ENCODE measurements around the gene CPED1.
"Not testable (repeated sequence)": the region's sequence is repeated elsewhere in the genome, so short reads cannot be mapped to it uniquely, and the experiment has no call there.

Gene CPED1

DNA sequence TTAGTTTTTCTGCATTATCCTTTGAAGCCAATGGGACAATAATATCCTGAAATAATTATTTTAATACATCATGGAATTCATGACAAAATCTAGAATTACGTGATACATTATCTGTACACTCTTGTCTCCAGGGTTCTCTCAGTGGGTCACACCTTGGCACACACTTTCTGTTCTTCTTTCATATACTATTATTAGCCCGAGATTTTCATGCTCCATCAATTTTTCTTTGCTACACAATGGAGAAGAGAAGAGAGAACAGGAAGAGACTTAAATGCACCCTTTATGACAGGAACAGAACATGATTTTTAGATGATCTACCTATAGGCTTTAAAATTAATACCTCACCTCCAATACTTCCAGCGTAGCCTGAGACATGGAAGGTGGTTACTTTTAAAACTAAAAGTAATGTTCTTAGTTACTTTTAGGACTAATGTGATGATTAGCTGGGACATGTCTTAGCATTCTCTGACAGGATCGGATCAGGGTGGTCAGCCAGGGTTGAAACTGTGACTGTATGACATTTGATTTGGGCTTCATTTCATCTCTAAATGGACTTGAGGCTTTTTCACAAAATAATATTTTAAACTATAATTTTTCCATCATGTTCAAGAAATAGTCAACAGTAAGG lies 192.0 kb downstream of the CPED1 start:
- DNase-seq (ENCODE audit: low read depth in 2 of 3, low spot score in 2 of 3) = no peak

DNA sequence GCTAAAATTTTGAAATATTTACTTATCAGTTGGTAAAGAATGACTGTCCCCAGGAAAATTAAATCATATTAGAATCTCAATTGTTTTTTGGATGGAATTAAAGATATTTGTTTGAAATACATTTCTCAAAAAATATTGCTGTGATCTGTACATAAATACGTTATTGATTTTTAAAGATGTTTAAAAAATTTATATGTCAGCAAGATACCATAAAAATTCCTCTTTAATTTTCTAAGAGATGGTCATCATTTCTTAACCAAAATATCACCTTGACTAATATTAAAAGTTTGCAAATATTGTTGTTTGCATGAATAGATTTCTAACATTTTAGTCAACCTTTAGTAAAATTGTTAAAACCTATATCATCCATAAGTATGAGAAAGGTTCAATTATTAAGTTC lies 192.8 kb downstream of the CPED1 start:
- no peak for DNase-seq (ENCODE audit: low read depth in 2 of 3, low spot score in 2 of 3)

DNA sequence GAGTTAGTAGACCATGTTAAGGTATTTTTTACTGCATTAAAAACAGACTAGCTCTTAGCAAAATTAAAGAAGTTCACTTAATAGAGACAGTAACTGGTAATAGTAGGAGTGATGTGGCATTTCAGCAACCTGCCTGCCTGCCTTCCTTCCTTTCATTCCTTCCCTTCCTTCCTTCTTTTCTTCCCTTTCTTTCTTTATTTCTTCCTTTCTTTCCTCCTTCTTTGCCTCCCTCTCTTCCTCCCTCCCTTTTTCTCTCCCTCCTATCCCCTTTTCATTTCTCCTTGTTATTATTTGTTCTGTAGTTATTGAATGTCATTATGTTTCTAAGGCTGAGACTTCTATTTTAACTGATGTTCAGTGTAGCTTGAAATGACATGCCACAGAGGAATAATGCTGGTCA lies 193.8 kb downstream of the CPED1 start:
- DNase-seq (ENCODE audit: low read depth in 2 of 3, low spot score in 2 of 3) = no peak

DNA sequence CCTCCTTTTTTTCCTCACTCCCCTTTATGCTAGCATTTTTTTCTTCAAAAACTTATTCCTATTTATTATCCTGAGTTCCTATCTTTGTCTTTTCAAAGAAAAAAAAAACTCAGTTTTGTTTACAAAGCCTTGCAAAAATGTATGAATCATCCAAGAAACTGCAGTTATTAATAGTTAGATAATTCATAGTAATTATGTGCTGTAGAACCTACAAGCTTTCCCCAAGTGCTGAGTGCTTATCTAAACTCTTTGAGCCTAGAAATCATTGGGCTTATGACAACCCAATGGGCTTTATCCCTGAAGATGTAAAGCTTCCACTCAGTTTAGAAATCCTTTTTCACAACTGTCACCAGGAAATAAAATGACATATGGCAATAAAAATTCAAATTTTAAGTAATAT lies 194.4 kb downstream of the CPED1 start:
- no peak for DNase-seq (ENCODE audit: low read depth in 2 of 3, low spot score in 2 of 3)

DNA sequence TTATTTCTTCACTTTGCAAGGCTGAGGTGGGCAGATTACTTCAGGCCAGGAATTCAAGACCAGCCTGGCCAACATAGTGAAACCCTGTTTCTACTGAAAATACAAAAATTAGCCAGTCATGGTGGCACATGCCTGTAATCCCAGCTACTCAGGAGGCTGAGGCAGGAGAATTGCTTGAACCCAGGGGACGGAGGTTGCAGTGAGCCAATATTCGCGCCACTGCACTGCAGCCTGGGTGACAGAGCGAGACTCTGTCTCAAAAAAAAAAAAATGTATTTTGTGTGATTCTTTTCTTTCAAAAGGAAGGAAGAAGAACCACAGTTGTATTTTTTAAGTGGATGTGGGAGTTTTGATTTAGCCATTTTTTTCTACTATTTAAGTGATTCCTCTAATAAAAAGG lies 195.4 kb downstream of the CPED1 start:
- not testable (repeated sequence) for DNase-seq (ENCODE audit: low read depth in 2 of 3, low spot score in 2 of 3)

DNA sequence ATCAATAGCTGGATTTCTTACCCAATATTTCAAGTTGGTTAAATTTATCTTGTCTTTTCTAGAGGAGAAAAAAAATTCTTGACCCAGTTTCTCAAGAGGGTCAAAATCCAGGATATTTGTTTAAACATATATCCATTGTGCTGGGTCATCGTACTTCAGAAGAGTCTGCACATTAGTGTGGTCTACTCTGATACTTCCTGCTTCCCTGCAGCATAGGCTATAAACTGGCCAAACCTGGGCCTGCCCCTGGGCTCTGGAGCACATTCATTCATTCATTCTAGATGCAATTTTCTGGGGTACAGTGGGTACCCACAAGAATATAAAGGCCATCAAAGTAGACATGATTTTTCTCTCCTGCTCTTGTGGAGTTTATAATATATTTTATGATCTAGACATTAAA lies 198.2 kb downstream of the CPED1 start:
- no peak for DNase-seq (ENCODE audit: low read depth in 2 of 3, low spot score in 2 of 3)

DNA sequence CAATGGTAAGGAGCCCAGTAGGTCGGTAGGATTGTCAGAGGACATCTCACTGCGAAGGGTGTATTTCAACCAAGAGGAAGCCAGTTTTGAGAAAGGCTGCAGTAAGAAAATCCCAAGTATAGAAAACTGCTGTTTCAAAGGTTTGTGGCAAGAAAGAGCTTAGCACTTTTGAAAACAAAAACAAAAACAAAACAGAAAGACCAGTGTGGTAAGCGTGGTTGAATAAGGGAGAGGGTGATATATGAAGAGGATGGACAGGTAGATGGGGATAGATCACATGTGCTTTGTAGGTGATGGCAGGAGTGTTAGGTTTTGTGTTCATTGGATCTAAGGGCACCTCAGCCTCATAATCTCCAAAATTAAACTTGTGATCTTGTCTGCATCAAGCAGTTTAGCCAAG lies 198.7 kb downstream of the CPED1 start:
- DNase-seq (ENCODE audit: low read depth in 2 of 3, low spot score in 2 of 3) = no peak

DNA sequence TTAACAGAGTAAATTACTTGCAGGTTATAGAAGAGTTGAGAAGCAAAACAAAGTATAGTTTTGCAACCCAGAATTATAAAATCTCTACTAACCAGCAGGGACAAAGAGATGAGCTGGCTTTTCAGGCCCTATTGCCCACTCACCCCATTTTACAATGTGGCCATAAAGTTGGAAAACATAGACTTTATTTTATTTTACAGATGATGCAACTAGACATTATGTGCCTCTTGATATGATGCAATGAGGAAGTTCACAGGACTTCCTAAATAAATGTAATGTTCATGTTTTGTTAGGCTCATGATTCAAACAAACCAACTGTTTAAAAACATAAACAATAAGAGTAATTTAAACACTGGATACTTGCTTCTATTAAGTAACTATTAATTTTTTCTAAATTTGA lies 199.2 kb downstream of the CPED1 start:
- no peak for DNase-seq (ENCODE audit: low read depth in 2 of 3, low spot score in 2 of 3)

DNA sequence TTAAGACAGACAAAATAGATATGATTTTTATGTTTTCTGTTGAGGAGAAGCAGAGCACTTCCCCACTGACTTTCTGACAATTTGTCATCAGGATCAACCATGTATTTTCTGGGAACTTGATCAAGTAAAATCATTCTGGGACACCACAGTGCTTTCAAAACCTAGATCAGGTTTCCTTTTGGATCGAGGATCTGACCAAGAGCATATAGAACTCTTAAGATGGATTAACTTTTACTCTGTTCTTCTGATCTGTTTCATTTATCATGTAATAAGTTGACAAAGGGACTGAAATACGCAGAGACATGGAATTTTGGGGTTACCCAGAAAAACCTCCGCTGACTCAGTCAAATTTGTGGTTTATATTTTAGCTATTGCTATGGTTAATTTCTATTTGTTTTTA lies 204.3 kb downstream of the CPED1 start:
- no peak for DNase-seq (ENCODE audit: low read depth in 2 of 3, low spot score in 2 of 3)

DNA sequence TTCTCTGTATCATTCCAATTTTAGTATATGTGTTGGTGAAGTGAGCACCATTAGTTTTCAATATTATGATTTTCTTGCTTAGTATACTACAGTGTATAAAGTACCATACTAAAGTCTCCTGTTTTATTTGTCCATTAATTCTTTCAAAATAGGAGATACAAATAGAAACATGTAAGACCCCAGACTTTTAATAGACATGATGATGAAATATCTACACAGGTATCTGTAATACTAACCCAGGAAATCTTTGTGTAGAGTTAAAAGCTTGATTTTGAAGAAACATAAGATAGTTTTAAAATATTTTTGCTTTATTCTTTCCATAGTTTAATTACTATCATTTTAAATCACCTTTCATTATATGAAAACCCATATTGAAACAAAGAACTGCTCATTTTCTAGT lies 206.5 kb downstream of the CPED1 start:
- no peak for DNase-seq (ENCODE audit: low read depth in 2 of 3, low spot score in 2 of 3)

DNA sequence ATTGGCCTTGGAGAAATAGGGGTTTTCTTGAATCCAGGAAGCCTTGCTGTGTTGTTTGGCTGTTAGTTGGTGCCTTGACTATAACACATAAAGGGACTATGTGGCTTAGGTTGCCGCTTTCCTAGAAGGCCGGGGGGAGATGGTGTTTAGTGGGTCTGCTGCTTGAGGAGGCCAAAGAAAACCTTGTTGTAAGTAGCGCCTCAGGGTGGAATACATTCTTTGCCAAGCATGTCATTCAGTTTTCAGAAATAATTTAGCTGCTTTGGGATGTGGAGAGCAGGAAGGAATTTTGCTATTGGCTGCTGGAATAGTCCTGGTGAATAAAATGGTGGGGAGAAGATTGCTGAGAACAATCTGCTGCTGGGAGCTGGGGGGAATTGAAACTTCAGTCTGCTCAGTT lies 207.4 kb downstream of the CPED1 start:
- DNase-seq (ENCODE audit: low read depth in 2 of 3, low spot score in 2 of 3) = no peak

DNA sequence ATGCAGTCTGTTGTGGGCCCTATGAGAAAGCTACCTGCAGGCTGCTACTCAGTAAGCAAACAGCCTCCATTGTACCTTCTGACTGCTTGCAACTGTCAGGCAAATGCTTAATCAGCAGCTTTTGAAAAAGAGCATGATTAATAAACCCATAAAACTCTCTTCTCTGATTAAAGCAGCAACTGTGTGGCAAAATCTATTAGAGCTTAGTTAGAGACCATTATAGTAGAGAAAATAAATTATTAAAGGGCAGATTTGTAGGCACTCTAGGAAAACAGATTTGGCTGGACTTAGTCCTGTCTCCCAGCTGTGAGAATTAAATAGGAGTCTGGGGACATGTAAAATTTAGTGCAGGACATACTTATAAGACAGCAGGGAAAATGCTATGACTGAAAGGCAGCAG lies 207.8 kb downstream of the CPED1 start:
- DNase-seq (ENCODE audit: low read depth in 2 of 3, low spot score in 2 of 3) = no peak

DNA sequence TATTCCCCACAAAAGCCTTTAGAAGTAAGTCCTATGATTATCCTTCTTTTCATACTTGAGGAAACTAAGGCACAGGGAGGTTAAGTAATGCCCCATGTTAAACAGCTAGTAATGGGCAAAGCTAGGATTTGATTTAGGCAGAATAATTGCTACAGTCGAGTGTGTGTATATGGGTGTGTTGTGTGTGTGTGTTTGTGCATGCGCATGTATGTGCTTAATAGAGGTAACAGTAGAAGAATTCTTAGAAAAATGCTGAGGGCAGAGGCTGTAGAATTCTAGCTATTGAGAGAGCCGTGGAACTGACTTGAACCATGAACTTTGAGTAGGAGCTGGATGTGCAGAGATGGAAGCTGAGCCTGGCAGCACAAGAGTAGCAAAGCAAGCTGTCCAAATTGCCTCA lies 208.9 kb downstream of the CPED1 start:
- no peak for DNase-seq (ENCODE audit: low read depth in 2 of 3, low spot score in 2 of 3)

DNA sequence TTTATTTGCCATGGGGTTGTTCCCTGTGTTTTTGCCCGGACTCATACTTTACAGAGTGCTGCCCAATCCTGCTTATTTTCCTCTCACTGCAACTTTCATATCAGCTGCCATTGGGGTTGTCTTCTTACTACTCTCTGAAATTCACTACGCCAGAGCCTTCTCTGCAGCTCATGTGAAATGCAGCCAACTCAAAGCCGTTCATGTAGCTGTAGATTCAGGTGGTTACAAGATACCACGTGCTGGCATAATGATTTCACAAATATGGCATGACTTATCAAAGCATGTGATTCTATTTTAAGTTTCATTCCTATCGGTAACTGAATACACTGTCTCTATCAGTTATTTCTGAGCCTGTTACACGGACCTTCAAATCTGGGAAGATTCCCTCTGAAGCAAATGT lies 210.0 kb downstream of the CPED1 start:
- no peak for DNase-seq (ENCODE audit: low read depth in 2 of 3, low spot score in 2 of 3)

DNA sequence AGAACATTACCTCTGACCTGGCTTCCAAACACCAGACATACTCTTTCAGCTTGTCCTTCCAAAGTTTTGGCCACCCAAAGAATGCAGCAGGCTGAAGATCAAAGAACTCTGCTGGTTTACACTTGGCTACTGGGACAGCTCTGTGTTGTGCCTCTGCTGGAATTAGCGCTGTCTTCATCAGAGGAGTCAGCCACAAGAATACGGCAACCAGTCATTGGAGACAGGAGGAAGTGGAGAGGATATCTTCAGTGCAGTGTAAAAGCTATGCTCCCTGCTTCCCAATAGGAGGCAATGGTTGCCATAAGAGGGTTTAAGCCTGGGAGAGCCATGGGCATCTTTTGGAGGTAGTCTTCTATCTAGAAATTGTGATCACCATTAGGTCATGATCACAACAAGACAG lies 213.6 kb downstream of the CPED1 start:
- no peak for DNase-seq (ENCODE audit: low read depth in 2 of 3, low spot score in 2 of 3)

DNA sequence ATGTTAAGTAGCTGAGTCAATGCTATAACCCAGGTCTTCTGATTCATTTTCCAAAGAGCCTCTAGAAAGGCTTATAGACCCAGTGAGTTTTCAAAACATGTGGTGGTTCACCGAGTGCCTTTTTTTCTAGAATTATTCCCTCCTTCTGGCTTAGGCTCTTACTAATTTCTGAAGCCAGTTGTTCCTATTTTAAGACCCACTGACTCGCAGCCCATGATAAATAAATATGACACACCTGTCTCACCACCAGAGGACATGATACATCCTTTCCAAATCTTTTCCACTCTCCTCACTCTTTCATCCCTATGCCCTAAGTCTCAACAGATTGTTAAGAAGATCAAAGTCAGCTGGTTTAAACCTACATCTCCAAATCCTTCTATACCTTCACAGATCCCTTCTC lies 214.3 kb downstream of the CPED1 start:
- DNase-seq (ENCODE audit: low read depth in 2 of 3, low spot score in 2 of 3) = no peak

DNA sequence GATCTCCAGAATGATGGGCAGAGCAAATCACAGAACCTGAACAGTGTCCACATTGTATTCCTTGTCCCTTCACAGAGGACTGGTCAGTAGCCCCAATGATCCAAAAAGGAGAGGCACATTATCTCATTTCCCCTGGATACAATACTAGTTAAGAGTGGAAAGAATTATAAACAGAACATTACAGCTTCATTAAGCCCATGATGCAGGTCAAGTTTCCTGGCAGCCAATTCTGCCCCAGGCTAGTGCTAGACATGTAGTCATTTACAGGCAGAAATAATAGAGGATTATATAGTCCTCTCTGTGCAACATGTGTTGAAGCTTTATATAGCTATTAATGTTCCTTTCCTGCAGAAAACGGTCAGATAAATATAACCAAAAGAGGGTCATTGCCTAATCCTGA lies 216.0 kb downstream of the CPED1 start:
- DNase-seq (ENCODE audit: low read depth in 2 of 3, low spot score in 2 of 3) = no peak

DNA sequence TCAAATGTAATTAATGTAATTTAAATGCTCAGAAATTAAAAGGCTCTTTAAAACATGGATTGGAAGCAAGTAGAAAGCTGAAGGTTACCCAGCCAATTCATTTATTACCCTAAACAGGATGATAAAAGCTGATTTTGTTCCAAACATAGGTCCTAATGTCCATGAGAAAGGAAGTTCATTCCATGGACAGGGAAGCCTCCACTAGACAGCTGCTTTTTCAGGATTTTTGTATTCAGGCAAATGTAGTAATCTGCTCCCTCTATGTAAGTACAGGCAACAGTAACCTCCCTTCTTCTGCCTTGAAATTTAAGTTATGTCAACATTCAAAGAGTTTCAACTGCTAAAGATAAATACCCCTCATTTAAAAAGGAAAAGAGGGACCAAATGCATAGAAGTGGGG lies 217.3 kb downstream of the CPED1 start:
- DNase-seq (ENCODE audit: low read depth in 2 of 3, low spot score in 2 of 3) = no peak

DNA sequence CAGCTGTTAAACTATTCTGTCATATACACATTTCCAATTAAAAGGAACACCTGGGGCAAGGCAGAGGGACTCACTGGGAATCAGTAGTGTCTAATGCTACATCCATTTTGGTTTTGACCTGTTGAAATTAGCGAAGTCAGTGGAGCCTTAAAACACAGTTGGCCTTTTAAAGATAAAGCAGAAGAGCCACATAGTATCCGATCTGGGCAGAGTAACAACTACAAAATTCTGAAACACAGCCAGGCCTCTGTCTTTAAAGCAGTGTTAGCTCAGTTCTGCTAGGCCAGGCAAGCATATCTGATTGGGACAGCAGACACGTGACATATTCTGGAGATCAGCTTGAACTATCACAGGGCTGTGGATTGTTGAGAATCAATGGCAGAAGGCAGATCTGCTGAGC lies 222.7 kb downstream of the CPED1 start:
- no peak for DNase-seq (ENCODE audit: low read depth in 2 of 3, low spot score in 2 of 3)

DNA sequence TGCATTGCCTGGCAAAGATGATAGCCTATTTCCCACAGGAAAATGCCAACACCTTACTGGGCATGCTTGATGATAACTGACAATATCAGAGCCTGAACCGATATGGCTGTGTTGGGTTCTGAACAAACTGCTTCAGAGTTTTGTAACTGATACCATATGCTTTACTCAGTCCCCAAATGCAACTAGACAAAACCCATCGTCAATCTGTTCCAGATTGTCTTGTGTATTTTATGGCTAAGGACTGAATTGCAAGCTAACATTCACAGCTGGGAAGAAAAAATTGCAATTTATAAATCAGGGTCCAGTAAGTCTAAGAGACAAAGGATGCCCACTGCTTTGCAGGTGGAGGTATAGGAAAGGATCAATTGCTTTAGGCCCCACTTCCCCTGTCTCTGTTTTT lies 223.5 kb downstream of the CPED1 start:
- DNase-seq (ENCODE audit: low read depth in 2 of 3, low spot score in 2 of 3) = no peak

DNA sequence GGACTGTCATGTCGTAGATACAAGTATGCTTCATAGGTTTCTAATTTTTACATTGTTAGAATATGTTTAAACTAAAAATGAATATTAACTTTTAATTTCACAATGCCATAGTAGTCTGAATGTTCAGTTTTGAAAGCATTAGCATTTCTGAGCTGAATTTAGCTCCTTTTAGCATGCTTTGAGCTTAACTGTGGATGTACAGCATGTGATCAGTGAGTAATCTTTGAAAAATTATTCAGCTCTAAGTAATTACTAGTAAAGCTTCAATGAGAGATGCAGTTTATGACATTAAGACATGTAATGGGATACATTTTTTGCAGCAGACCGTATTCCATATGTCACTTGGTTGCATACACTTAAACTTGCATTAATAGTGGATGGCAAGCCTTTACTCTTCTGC lies 226.1 kb downstream of the CPED1 start:
- no peak for DNase-seq (ENCODE audit: low read depth in 2 of 3, low spot score in 2 of 3)

DNA sequence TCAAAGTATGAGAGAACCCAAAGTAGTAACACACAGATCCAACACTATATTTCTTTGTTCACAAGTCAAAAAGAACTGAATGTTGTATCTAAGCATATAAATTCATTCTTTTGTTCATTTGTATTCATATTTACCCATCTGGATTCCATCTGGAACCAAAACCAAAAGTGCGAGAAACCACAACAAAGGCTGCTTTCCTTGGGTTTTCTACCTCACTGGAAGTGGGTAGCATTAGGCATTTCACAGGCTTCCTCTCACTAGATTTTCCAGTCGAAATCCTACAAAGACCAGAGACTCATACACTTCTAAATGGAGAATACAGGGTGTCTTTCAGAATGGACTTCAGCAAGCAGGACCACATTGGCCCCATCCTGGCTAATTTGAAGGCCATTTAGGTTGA lies 230.5 kb downstream of the CPED1 start:
- no peak for DNase-seq (ENCODE audit: low read depth in 2 of 3, low spot score in 2 of 3)

DNA sequence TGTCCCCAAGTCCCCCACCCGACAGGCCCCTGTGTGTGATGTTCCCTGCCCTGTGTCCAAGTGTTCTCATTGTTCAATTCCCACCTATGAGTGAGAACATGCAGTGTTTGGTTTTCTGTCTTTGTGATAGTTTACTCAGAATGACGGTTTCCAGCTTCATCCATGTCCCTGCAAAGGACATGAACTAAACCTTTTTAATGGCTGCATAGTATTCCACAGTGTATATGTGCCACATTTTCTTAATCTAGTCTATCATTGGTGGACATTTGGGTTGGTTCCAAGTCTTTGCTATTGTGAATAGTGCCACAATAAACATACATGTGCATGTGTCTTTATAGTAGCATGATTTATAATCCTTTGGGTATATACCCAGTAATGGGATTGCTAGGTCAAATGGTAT lies 232.6 kb downstream of the CPED1 start:
- not testable (repeated sequence) for DNase-seq (ENCODE audit: low read depth in 2 of 3, low spot score in 2 of 3)

DNA sequence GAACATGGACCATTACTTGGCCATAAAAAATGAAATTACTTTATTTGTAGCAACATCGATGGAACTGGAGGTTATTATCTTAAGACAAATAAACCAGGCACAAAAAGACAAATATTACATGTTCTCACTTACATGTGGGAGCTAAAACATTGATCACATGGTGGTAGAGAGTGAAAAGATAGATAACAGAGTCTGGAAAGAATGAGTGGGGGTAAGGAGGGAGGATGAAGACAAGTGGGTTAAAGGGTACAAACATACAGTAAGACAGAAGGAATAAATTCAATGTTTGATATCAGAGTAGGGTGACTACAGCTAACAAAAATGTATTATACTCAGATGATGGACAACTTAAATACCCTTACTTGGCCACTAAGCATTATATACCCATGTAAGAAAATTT lies 240.3 kb downstream of the CPED1 start:
- no peak for DNase-seq (ENCODE audit: low read depth in 2 of 3, low spot score in 2 of 3)

Data from activated CD8-positive, alpha-beta memory T cell treated with anti-CD3 and anti-CD28 coated beads for 48 hours (primary cell).